ENCODE results near the gene CHL1.

Gene CHL1

GRCh38 chr3:267101-267500 is 70.5 kb downstream of the CHL1 start:
- H3K4me3 ChIP-seq (ENCODE audit: low read depth, low read length), result no peak overlapping the region
- TF ChIP-seq CTCF (IDR thresholded peaks at IDR 0.05; ENCODE audit: low read depth, low read length) (no peak), MYC (IDR thresholded peaks at IDR 0.05; ENCODE audit: low read depth, low read length) (no peak), MAX (IDR thresholded peaks at IDR 0.05; ENCODE audit: low read depth, low read length) (no peak), POLR2A (IDR thresholded peaks at IDR 0.05; ENCODE audit: extremely low read depth, insufficient read length) (no peak)
- no peak for DNase-seq (ENCODE audit: low read depth)

GRCh38 chr3:270688-271087 is 74.1 kb downstream of the CHL1 start:
- no peak for DNase-seq (ENCODE audit: low read depth)
- no peak overlapping the region for H3K4me3 ChIP-seq (ENCODE audit: low read depth, low read length)
- TF ChIP-seq MYC (IDR thresholded peaks at IDR 0.05; ENCODE audit: low read depth, low read length) (no peak), MAX (IDR thresholded peaks at IDR 0.05; ENCODE audit: low read depth, low read length) (no peak), POLR2A (IDR thresholded peaks at IDR 0.05; ENCODE audit: extremely low read depth, insufficient read length) (no peak)

- no peak overlapping the region for H3K4me3 ChIP-seq (ENCODE audit: low read depth, low read length)
- no peak for DNase-seq (ENCODE audit: low read depth)
- no peak for TF ChIP-seq POLR2A (IDR thresholded peaks at IDR 0.05; ENCODE audit: extremely low read depth, insufficient read length)
- no peak for TF ChIP-seq MYC (IDR thresholded peaks at IDR 0.05; ENCODE audit: low read depth, low read length)
- no peak for TF ChIP-seq CTCF (IDR thresholded peaks at IDR 0.05; ENCODE audit: low read depth, low read length)
- TF ChIP-seq MAX (IDR thresholded peaks at IDR 0.05; ENCODE audit: low read depth, low read length), result no peak
These were observed 78.4 kb downstream of the CHL1 start for GRCh38 chr3:274927-275326.

GRCh38 chr3:277873-278272 is 81.3 kb downstream of the CHL1 start:
- no peak overlapping the region for H3K4me3 ChIP-seq (ENCODE audit: low read depth, low read length)
- TF ChIP-seq POLR2A (IDR thresholded peaks at IDR 0.05; ENCODE audit: extremely low read depth, insufficient read length) (no peak), MAX (IDR thresholded peaks at IDR 0.05; ENCODE audit: low read depth, low read length) (no peak), MYC (IDR thresholded peaks at IDR 0.05; ENCODE audit: low read depth, low read length) (no peak), CTCF (IDR thresholded peaks at IDR 0.05; ENCODE audit: low read depth, low read length) (no peak)
- no peak for DNase-seq (ENCODE audit: low read depth)

- no peak for TF ChIP-seq MYC (IDR thresholded peaks at IDR 0.05; ENCODE audit: low read depth, low read length)
- no peak for TF ChIP-seq CTCF (IDR thresholded peaks at IDR 0.05; ENCODE audit: low read depth, low read length)
- no peak for TF ChIP-seq POLR2A (IDR thresholded peaks at IDR 0.05; ENCODE audit: extremely low read depth, insufficient read length)
- TF ChIP-seq MAX (IDR thresholded peaks at IDR 0.05; ENCODE audit: low read depth, low read length), result no peak
- DNase-seq (ENCODE audit: low read depth), result no peak
- no peak overlapping the region for H3K4me3 ChIP-seq (ENCODE audit: low read depth, low read length)
These were observed 81.9 kb downstream of the CHL1 start for GRCh38 chr3:278300-279064.

GRCh38 chr3:279325-279724 is 82.8 kb downstream of the CHL1 start:
- TF ChIP-seq MYC (IDR thresholded peaks at IDR 0.05; ENCODE audit: low read depth, low read length), result no peak
- no peak overlapping the region for H3K4me3 ChIP-seq (ENCODE audit: low read depth, low read length)
- DNase-seq (ENCODE audit: low read depth), result no peak

Data from NB4 (cell line).